H1 (cell line): ENCODE data around the gene WLS.

Experiments used
- YY1 ChIP-seq: IDR thresholded peaks from 2 replicates; pipeline ENCODE4 v1.6.1; 2011; ENCODE audit warnings: low read depth, mild to moderate bottlenecking, low read length
- TF ChIP-seq, protein P1 (sequence below), 3 experiments: IDR thresholded peaks; 1 replicate in 2 of 3; 2 replicates in 1 of 3; pipeline versions ENCODE4 v1.5.1 to v1.6.1; 2011; ENCODE audit warnings: low read length in 3 of 3, mild to moderate bottlenecking in 3 of 3, inconsistent platforms in 2 of 3, low read depth in 1 of 3, moderate library complexity in 1 of 3; ENCODE audit not compliant: insufficient read depth in 1 of 3; ENCODE audit errors: control extremely low read depth in 1 of 3

DNA sequence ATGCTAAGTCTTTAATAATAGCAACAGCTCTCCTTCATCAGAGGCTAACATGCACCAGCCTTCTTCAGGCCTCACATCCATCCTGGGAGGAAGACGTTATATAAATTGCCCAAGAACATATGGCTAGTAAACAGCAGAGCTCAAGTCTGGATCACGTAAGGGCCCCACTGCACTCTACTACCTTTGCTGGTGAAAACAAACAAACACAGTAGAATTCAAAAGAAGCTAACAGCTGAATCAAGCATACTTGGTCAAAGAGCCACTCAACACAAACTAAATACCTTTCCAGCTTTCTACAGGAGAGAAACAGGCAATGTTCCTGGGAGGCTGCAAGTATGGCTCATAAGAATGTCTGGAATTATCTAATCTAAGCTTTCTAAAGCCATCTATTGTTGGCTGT lies 66.0 kb downstream of the WLS start:
- TF ChIP-seq YY1 = no peak
- TF ChIP-seq, protein P1, sequence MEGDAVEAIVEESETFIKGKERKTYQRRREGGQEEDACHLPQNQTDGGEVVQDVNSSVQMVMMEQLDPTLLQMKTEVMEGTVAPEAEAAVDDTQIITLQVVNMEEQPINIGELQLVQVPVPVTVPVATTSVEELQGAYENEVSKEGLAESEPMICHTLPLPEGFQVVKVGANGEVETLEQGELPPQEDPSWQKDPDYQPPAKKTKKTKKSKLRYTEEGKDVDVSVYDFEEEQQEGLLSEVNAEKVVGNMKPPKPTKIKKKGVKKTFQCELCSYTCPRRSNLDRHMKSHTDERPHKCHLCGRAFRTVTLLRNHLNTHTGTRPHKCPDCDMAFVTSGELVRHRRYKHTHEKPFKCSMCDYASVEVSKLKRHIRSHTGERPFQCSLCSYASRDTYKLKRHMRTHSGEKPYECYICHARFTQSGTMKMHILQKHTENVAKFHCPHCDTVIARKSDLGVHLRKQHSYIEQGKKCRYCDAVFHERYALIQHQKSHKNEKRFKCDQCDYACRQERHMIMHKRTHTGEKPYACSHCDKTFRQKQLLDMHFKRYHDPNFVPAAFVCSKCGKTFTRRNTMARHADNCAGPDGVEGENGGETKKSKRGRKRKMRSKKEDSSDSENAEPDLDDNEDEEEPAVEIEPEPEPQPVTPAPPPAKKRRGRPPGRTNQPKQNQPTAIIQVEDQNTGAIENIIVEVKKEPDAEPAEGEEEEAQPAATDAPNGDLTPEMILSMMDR (IDR thresholded peaks at IDR 0.05; ENCODE audit: control extremely low read depth in 1 of 3, insufficient read depth in 1 of 3, low read depth in 1 of 3, low read length in 3 of 3) = no peak
